ENCODE results near the gene TOMM20.
"Not testable (repeated sequence)": the region's sequence is repeated elsewhere in the genome, so short reads cannot be mapped to it uniquely, and the experiment has no call there.

DNA sequence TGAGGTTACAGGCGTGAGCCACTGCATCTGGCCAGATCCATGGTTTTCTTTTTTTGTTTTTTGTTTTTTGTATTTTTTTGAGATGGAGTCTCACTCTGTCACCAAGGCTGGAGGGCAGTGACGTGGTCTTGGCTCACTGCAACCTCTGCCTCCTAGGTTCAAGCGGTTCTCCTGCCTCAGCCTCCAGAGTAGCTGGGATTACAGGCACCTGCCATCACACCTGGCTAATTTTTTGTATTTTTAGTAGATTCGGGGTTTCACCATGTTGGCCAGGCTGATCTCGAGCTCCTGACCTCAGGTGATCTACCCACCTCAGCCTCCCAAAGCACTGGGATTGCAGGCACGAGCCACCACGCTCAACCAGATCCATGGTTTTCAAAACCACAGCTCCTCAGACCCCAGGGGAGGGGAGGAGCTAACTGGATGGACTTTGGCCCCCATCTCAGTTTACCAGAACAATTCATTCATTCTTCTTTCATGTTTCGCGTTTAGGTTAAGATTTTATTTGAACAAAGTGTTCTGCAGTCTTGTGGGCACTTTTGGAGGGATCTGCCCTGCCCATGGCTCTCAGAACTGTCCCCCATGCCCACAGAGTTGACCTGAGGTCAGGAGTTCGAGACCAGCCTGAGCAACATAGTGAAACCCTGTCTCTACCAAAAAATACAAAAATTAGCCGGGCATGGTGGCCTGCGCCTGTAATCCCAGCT, 43.1 kb downstream of the TOMM20 start:
- TF ChIP-seq, protein P1, sequence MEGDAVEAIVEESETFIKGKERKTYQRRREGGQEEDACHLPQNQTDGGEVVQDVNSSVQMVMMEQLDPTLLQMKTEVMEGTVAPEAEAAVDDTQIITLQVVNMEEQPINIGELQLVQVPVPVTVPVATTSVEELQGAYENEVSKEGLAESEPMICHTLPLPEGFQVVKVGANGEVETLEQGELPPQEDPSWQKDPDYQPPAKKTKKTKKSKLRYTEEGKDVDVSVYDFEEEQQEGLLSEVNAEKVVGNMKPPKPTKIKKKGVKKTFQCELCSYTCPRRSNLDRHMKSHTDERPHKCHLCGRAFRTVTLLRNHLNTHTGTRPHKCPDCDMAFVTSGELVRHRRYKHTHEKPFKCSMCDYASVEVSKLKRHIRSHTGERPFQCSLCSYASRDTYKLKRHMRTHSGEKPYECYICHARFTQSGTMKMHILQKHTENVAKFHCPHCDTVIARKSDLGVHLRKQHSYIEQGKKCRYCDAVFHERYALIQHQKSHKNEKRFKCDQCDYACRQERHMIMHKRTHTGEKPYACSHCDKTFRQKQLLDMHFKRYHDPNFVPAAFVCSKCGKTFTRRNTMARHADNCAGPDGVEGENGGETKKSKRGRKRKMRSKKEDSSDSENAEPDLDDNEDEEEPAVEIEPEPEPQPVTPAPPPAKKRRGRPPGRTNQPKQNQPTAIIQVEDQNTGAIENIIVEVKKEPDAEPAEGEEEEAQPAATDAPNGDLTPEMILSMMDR (IDR thresholded peaks at IDR 0.05) = not testable (repeated sequence)
- not testable (repeated sequence) for TF ChIP-seq POLR2A (IDR thresholded peaks at IDR 0.05)

Data from breast epithelium (tissue), 3 donors.